ENCODE measurements around the gene UBL7. TPM values are rescaled to one million over a fixed set of nuclear protein-coding genes. Genes with fewer than 3 reads are reported as not detected.

The UBL7 gene
- total RNA-seq, 2 experiments from 2014 or later = 56.6 to 56.8 TPM

- H3K4me3 Mint-ChIP-seq = peak overlapping the region; percentile 63
- no peak for DNase-seq
- no peaks in the 10 kb centered on the region for H3K27me3 Mint-ChIP-seq
Observed at GRCh38 chr15:74403588-74403919, 57.4 kb downstream of the UBL7 start.

GRCh38 chr15:74402873-74403587 is 57.9 kb downstream of the UBL7 start:
- peak; percentile 91 for DNase-seq
- H3K4me1 Mint-ChIP-seq = peaks cover 71% of the 10 kb centered on the region
- H3K4me3 Mint-ChIP-seq = peak overlapping the region; percentile 63
- H3K27me3 Mint-ChIP-seq = no peaks in the 10 kb centered on the region
- peaks cover 10% of the 10 kb centered on the region for H3K36me3 Mint-ChIP-seq
- H3K9me3 Mint-ChIP-seq = no peaks in the 10 kb centered on the region
- peak overlapping the region; percentile 91 for H3K27ac Mint-ChIP-seq

More at GRCh38 chr15:74403588-74403919, 57.4 kb downstream of the UBL7 start:
- Mint-ChIP-seq H3K4me1 (peaks cover 68% of the 10 kb centered on the region), H3K9me3 (no peaks in the 10 kb centered on the region), H3K36me3 (peaks cover 10% of the 10 kb centered on the region), H3K27ac (peak overlapping the region; percentile 91)

GRCh38 chr15:74402337-74402841 is 58.6 kb downstream of the UBL7 start:
- Mint-ChIP-seq H3K27ac (peak overlapping the region; percentile 91), H3K9me3 (no peaks in the 10 kb centered on the region), H3K27me3 (no peaks in the 10 kb centered on the region), H3K4me3 (peak overlapping the region; percentile 63), H3K36me3 (peaks cover 10% of the 10 kb centered on the region), H3K4me1 (peaks cover 76% of the 10 kb centered on the region)
- DNase-seq = no peak

DNA sequence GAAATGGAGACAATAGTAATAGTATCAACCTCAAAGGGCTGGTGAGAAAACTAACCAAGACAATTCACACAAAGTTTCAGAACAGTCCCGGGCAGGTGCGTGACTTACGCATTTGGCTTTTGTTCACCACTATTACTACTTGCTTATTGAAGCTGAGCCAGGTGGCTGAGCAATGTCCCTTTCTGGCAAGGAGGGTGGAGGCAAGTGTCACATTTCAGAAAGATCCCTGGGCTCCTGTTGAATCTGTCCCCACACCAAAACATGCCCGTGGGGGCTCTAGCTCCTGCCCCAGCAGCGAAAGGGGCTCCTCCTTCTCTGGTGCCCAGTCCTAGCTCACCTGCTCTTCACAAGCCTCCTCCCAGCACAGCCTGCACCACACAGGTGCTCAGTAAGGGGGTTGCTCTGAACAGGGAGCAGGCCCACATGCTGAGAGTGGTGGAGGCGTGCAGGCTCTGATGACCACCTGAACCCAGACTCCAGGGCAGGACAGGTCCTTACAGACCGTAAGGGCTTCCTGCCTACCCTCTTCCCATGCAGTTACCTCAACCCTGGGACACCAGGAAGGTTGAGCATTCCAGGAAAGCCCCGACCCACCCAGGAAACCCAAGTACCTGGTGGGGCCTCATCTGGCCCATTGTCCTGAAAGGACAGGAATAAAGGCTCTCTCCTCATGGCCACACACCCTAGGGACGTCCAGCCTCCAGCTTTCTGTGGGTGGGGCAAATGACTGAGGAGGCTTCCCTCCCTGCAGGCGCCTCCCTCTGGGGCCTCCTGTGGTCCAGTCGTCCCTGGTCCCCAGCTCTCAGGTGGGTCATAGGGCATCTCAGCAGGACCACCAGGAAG is 59.8 kb downstream of the UBL7 start:
- Mint-ChIP-seq H3K36me3 (peaks cover 7% of the 10 kb centered on the region), H3K27ac (peak overlapping the region; percentile 91), H3K27me3 (no peaks in the 10 kb centered on the region), H3K9me3 (no peaks in the 10 kb centered on the region), H3K4me1 (peaks cover 83% of the 10 kb centered on the region), H3K4me3 (peak overlapping the region; percentile 65)
- DNase-seq = peak; percentile 58

DNA sequence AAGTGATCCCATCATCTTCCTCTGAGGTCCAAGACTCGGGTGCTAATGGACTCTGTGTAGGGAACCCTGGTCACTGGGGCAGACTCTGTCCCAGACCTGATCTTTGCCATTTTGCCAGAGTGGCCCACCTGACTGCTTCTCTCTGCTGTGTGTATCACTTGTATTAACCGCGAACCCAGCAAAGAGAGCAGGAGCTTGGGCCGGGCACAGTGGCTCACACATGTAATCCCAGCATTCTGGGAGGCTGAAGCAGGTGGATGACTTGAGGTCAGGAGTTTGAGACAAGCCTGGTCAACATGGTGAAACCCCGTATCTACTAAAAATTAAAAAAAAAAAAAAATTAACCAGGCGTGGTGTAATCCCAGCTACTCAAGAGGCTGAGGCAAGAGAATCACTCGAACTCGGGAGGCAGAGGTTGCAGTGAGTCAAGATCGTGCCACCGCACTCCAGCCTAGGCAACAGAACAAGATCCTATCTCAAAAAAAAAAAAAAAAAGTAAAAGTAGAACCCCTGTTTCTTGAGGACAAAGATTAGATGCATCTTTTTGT is 60.6 kb downstream of the UBL7 start:
- peak; percentile 44 for DNase-seq
- peak overlapping the region; percentile 65 for H3K4me3 Mint-ChIP-seq
- H3K36me3 Mint-ChIP-seq = peaks cover 7% of the 10 kb centered on the region
- no peaks in the 10 kb centered on the region for H3K27me3 Mint-ChIP-seq
- no peaks in the 10 kb centered on the region for H3K9me3 Mint-ChIP-seq
- H3K4me1 Mint-ChIP-seq = peaks cover 82% of the 10 kb centered on the region
- peak overlapping the region; percentile 91 for H3K27ac Mint-ChIP-seq

DNA sequence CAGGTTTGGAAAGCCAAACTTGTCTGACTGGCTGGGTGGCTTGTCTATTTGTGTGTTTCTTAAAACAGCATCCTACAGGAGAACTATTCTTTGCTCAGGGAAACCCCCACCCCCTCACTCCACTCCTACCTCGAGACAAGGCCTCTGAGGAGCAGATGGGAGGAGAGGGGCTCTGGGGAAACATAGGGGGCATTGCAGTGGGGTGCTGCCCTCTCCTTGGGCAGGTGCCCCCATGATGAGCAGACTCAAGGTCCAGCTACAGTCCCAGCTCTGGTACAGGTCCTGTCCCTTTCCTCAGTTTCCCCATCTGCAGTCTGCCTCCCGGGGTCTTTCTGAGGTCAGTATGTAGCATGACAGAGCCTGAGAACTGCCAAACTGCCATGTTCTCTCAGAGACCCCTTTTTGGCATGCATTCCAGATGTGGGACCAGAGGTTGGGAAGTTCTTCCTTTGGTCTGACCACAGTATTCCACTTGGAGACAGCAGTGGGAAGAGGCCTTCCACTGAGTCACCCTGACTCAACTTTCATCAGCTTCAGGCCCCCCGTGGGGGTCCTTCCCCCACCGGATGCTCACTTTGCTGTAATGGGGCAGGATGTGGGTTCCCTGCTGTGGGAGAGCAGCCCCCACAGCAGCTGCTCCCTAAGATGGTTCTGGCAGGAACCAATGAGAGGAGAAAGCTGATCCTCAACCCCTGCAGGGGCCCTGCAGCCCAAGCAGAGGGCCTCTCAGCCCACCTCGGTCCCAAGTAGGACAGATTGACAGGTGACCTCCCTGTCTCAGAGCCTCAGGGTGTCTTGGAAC is 61.2 kb downstream of the UBL7 start:
- H3K4me1 Mint-ChIP-seq = peaks cover 87% of the 10 kb centered on the region
- peak; percentile 79 for DNase-seq
- peak overlapping the region; percentile 91 for H3K27ac Mint-ChIP-seq
- peak overlapping the region; percentile 57 for H3K4me3 Mint-ChIP-seq
- H3K36me3 Mint-ChIP-seq = peaks cover 7% of the 10 kb centered on the region
- no peaks in the 10 kb centered on the region for H3K27me3 Mint-ChIP-seq
- no peaks in the 10 kb centered on the region for H3K9me3 Mint-ChIP-seq

GRCh38 chr15:74399100-74399499 is 61.9 kb downstream of the UBL7 start:
- H3K27me3 Mint-ChIP-seq = no peaks in the 10 kb centered on the region
- H3K9me3 Mint-ChIP-seq = no peaks in the 10 kb centered on the region
- no peak for DNase-seq
- peaks cover under 1% of the 10 kb centered on the region for H3K36me3 Mint-ChIP-seq
- H3K4me1 Mint-ChIP-seq = peaks cover 88% of the 10 kb centered on the region
- no peak overlapping the region for H3K4me3 Mint-ChIP-seq
- peak overlapping the region; percentile 97 for H3K27ac Mint-ChIP-seq

DNA sequence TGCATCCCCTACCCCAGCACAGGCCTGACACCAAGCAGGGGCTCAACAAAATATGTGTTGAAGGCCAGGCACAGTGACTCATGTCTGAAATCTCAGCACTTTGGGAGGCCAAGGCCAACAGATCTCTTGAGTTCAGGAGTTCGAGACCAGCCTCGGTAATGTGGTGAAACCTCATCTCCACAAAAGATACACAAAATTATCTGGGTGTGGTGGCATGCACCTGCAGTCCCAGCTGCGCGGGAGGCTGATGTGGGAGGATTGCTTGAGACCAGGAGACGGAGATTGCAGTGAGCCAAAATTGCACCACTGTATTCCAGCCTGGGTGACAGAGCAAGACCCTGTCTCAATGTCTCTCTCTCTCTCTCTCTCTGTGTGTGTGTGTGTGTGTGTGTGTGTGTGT is 62.8 kb downstream of the UBL7 start:
- DNase-seq = no peak
- H3K9me3 Mint-ChIP-seq = no peaks in the 10 kb centered on the region
- peaks cover 86% of the 10 kb centered on the region for H3K4me1 Mint-ChIP-seq
- no peaks in the 10 kb centered on the region for H3K27me3 Mint-ChIP-seq
- H3K27ac Mint-ChIP-seq = peak overlapping the region; percentile 97
- peak overlapping the region; percentile 19 for H3K4me3 Mint-ChIP-seq
- H3K36me3 Mint-ChIP-seq = no peaks in the 10 kb centered on the region

GRCh38 chr15:74397239-74398068 is 63.5 kb downstream of the UBL7 start:
- Mint-ChIP-seq H3K4me3 (peak overlapping the region; percentile 29), H3K36me3 (no peaks in the 10 kb centered on the region), H3K4me1 (peaks cover 86% of the 10 kb centered on the region), H3K27ac (peak overlapping the region; percentile 97), H3K9me3 (no peaks in the 10 kb centered on the region), H3K27me3 (no peaks in the 10 kb centered on the region)
- DNase-seq = no peak

- Mint-ChIP-seq H3K36me3 (peaks cover 1% of the 10 kb centered on the region), H3K4me1 (peaks cover 86% of the 10 kb centered on the region), H3K27me3 (no peaks in the 10 kb centered on the region), H3K4me3 (peak overlapping the region; percentile 69), H3K9me3 (no peaks in the 10 kb centered on the region), H3K27ac (peak overlapping the region; percentile 97)
- DNase-seq = peak; percentile 64
Observed at GRCh38 chr15:74396445-74397238, 64.3 kb downstream of the UBL7 start.

GRCh38 chr15:74396146-74396438 is 64.9 kb downstream of the UBL7 start:
- no peak for DNase-seq
- no peaks in the 10 kb centered on the region for H3K9me3 Mint-ChIP-seq
- H3K4me1 Mint-ChIP-seq = peaks cover 86% of the 10 kb centered on the region
- no peak overlapping the region for H3K4me3 Mint-ChIP-seq
- peaks cover 3% of the 10 kb centered on the region for H3K36me3 Mint-ChIP-seq
- no peaks in the 10 kb centered on the region for H3K27me3 Mint-ChIP-seq
- H3K27ac Mint-ChIP-seq = peak overlapping the region; percentile 97

Measured in activated naive CD8-positive, alpha-beta T cell treated with anti-CD3 and anti-CD28 coated beads for 36 hours (primary cell).